ENCODE results near the gene MLNR.

Gene MLNR

GRCh38 chr13:49259586-49259985 lies 39.4 kb downstream of the MLNR start:
- in situ Hi-C loops (cut with MboI; ENCODE audit: low sequenced_read_pairs, unreplicated experiment), result no loop called here
- no peak for DNase-seq (ENCODE audit: low spot score)
- TF ChIP-seq CTCF (IDR thresholded peaks at IDR 0.05; ENCODE audit: borderline replicate concordance, control extremely low read depth, extremely low read depth, insufficient read depth, missing control alignments), result no peak

- no peak for TF ChIP-seq CTCF (IDR thresholded peaks at IDR 0.05; ENCODE audit: borderline replicate concordance, control extremely low read depth, extremely low read depth, insufficient read depth, missing control alignments)
- in situ Hi-C loops (cut with MboI; ENCODE audit: low sequenced_read_pairs, unreplicated experiment), result no loop called here
- no peak for DNase-seq (ENCODE audit: low spot score)
Observed at GRCh38 chr13:49262634-49263033, 42.5 kb downstream of the MLNR start.

GRCh38 chr13:49265822-49266221 lies 45.7 kb downstream of the MLNR start:
- no peak for DNase-seq (ENCODE audit: low spot score)
- in situ Hi-C loops (cut with MboI; ENCODE audit: low sequenced_read_pairs, unreplicated experiment), result no loop called here
- TF ChIP-seq CTCF (IDR thresholded peaks at IDR 0.05; ENCODE audit: borderline replicate concordance, control extremely low read depth, extremely low read depth, insufficient read depth, missing control alignments), result no peak

GRCh38 chr13:49271264-49271663 lies 51.1 kb downstream of the MLNR start:
- TF ChIP-seq CTCF (IDR thresholded peaks at IDR 0.05; ENCODE audit: borderline replicate concordance, control extremely low read depth, extremely low read depth, insufficient read depth, missing control alignments), result no peak
- in situ Hi-C loops (cut with MboI; ENCODE audit: low sequenced_read_pairs, unreplicated experiment), result no loop called here
- DNase-seq (ENCODE audit: low spot score), result no peak
